Effector memory CD8-positive, alpha-beta T cell (primary cell): ENCODE measurements around the gene DCAF7.

Source experiments
- ATAC-seq: fragments of 150-1000 bp; cut with Tn5 transposase; replicated peaks from 2 replicates; pipeline ENCODE4 v1.10.0; 2021; ENCODE audit warnings: mild to moderate bottlenecking, moderate library complexity
- DNase-seq, 3 experiments: peaks; one replicate each; pipeline ENCODE4 v3.0.0; 2021
- H3K27ac Mint-ChIP-seq, 2 donors: one replicate each; pipeline ENCODE4 v1.8.0; 2022; ENCODE audit warnings: mild to moderate bottlenecking in 2 of 2, mixed read lengths in 2 of 2, moderate library complexity in 2 of 2
- H3K27me3 Mint-ChIP-seq, 2 donors: one replicate each; pipeline ENCODE4 v1.8.0; 2022; ENCODE audit warnings: mixed read lengths in 2 of 2
- H3K36me3 Mint-ChIP-seq: one replicate; pipeline ENCODE4 v1.8.0; 2022; ENCODE audit warnings: mild to moderate bottlenecking, moderate library complexity, mixed read lengths; ENCODE audit not compliant: insufficient read depth
- H3K4me1 Mint-ChIP-seq, 2 donors: one replicate each; pipeline ENCODE4 v1.8.0; 2022; ENCODE audit warnings: low read depth in 2 of 2, mixed read lengths in 2 of 2
- H3K4me3 Mint-ChIP-seq, 2 donors: one replicate each; pipeline ENCODE4 v1.8.0; 2022; ENCODE audit warnings: mild to moderate bottlenecking in 2 of 2, mixed read lengths in 2 of 2, moderate library complexity in 2 of 2
- H3K9me3 Mint-ChIP-seq, 2 donors: one replicate each; pipeline ENCODE4 v1.8.0; 2022; ENCODE audit warnings: mixed read lengths in 2 of 2

Gene DCAF7

DNA sequence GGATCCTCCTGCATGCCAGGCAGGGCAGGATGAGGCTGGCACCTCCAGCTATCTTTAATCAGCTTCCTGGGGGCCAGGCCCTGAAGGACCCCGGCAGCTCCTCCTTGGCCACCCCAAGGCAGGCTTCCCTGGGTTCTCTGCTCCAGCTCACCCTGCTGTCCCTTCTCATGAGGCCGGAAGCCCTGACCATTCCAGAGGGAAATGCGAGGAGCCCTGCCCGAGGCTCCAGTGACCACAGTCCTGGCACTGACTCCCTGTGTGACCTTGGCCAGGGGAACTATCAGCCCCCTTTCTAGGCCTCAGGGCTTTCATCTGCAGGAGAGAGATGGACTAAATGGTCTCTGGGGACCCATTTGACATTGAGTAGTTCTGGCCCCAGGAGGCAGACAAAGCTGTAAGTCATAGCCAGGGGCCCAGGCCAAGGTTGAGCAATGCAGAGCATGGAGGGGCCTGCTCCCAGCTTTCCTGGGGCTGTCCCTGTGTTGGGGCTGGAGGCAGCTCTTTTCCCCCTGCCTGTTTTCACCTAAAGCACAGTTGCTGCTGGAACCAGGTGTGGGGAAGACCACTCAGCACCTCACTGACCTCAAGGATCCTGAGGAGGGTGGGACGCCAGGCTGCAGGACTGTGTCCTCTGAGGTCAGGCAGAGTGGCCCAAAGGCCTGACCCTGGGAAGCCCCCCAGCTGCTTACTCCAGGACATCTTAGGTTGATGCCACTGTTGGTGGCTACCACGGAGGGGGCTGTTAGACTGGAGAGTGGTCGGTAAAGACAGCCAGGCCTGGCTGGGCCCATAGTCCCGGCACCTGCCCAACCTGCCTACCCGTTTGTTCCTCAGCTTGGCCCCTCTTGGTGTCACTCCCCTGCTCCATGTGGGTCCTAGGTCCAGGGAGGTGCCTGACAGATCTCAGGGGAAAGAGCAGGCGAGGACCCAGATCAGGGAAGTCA is 19.0 kb upstream of the DCAF7 start:
- H3K4me3 Mint-ChIP-seq = no peak overlapping the region
- H3K27ac Mint-ChIP-seq = no peak overlapping the region
- DNase-seq = no peak
- no peaks in the 10 kb centered on the region for H3K9me3 Mint-ChIP-seq
- H3K4me1 Mint-ChIP-seq = peaks cover 2% of the 10 kb centered on the region in 2 donors
- no peak for ATAC-seq
- H3K36me3 Mint-ChIP-seq = peaks cover 2% of the 10 kb centered on the region
- peaks cover 10 to 29% of the 10 kb centered on the region in 2 donors for H3K27me3 Mint-ChIP-seq

DNA sequence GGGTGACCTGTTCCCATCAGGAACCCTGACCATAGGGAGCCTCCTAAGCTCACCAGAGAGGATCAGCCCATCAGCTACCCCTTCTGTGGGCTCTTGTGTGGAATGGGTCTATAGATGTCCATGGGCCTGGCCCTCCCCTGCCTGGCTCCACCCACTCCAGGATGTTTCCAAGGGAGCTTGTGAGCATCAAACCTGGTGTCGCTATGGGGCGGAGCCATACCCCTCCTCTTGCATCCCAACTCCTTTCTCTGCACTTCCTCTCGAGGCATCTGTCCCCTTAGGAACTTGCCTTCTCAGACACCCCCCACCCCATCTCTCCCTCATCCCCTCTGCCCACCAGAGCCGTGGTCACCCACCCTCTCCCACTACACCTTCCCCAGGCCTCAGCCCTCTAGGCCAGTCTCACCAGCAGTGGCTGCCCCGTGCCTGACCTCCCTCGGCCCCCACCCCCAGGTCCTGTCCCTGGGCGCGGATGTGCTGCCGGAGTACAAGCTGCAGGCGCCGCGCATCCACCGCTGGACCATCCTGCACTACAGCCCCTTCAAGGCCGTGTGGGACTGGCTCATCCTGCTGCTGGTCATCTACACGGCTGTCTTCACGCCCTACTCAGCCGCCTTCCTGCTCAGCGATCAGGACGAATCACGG is 16.7 kb upstream of the DCAF7 start:
- Mint-ChIP-seq H3K4me3 (no peak overlapping the region), H3K9me3 (no peaks in the 10 kb centered on the region), H3K36me3 (peaks cover 2% of the 10 kb centered on the region), H3K27ac (peak overlapping the region in 1 of 2 donors; percentile 66), H3K4me1 (peaks cover 2 to 5% of the 10 kb centered on the region in 2 donors), H3K27me3 (peaks cover 24 to 35% of the 10 kb centered on the region in 2 donors)
- DNase-seq (no peak), ATAC-seq (no peak)

- H3K27ac Mint-ChIP-seq = peak overlapping the region in 1 of 2 donors; percentile 66
- peaks cover 2% of the 10 kb centered on the region for H3K36me3 Mint-ChIP-seq
- H3K4me1 Mint-ChIP-seq = peaks cover 2 to 7% of the 10 kb centered on the region in 2 donors
- H3K9me3 Mint-ChIP-seq = no peaks in the 10 kb centered on the region
- ATAC-seq (no peak), DNase-seq (no peak)
- H3K4me3 Mint-ChIP-seq = no peak overlapping the region
- H3K27me3 Mint-ChIP-seq = peaks cover 30 to 41% of the 10 kb centered on the region in 2 donors
These were observed 16.2 kb upstream of the DCAF7 start for GRCh38 chr17:63534078-63534570.

GRCh38 chr17:63534816-63535455 is 15.3 kb upstream of the DCAF7 start:
- no peak for ATAC-seq
- Mint-ChIP-seq H3K36me3 (peaks cover 2% of the 10 kb centered on the region), H3K9me3 (no peaks in the 10 kb centered on the region), H3K27me3 (peaks cover 38 to 49% of the 10 kb centered on the region in 2 donors), H3K27ac (peak overlapping the region in 1 of 2 donors; percentile 59), H3K4me1 (peaks cover 2 to 7% of the 10 kb centered on the region in 2 donors), H3K4me3 (no peak overlapping the region)
- no peak for DNase-seq

- H3K27me3 Mint-ChIP-seq = peaks cover 44 to 56% of the 10 kb centered on the region in 2 donors
- DNase-seq (no peak), ATAC-seq (no peak)
These were observed 14.6 kb upstream of the DCAF7 start for GRCh38 chr17:63535640-63536039.

GRCh38 chr17:63537001-63537400 is 13.3 kb upstream of the DCAF7 start:
- Mint-ChIP-seq H3K4me1 (peaks cover 2 to 7% of the 10 kb centered on the region in 2 donors), H3K36me3 (peaks cover 2% of the 10 kb centered on the region), H3K27ac (no peak overlapping the region), H3K9me3 (no peaks in the 10 kb centered on the region), H3K4me3 (peak overlapping the region in 1 of 2 donors; percentile 14), H3K27me3 (peaks cover 48 to 63% of the 10 kb centered on the region in 2 donors)
- no peak for DNase-seq
- no peak for ATAC-seq

More at GRCh38 chr17:63535640-63536039, 14.6 kb upstream of the DCAF7 start:
- Mint-ChIP-seq H3K36me3 (peaks cover 2% of the 10 kb centered on the region), H3K4me1 (peaks cover 2 to 7% of the 10 kb centered on the region in 2 donors), H3K27ac (peak overlapping the region in 1 of 2 donors; percentile 59), H3K4me3 (no peak overlapping the region), H3K9me3 (no peaks in the 10 kb centered on the region)

DNA sequence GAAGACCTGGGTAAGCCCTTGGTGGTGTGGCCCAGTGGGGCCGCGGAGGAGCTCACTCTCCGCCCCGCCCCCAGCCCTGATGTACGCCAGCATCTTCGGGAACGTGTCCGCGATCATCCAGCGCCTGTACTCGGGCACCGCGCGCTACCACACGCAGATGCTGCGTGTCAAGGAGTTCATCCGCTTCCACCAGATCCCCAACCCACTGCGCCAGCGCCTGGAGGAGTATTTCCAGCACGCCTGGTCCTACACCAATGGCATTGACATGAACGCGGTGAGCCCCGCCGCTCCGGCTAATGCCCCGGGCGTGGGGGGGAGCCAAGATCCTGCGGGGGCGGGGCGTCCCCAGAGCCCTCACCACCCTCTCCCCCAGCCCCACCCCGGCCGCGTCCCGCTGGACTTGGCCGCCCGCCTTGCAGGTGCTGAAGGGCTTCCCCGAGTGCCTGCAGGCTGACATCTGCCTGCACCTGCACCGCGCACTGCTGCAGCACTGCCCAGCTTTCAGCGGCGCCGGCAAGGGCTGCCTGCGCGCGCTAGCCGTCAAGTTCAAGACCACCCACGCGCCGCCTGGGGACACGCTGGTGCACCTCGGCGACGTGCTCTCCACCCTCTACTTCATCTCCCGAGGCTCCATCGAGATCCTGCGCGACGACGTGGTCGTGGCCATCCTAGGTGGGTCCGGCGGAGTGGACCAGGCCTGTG is 12.1 kb upstream of the DCAF7 start:
- peaks cover 2 to 7% of the 10 kb centered on the region in 2 donors for H3K4me1 Mint-ChIP-seq
- H3K4me3 Mint-ChIP-seq = peak overlapping the region in 1 of 2 donors; percentile 65
- peaks cover 48 to 63% of the 10 kb centered on the region in 2 donors for H3K27me3 Mint-ChIP-seq
- peaks cover 2% of the 10 kb centered on the region for H3K36me3 Mint-ChIP-seq
- ATAC-seq (peak; percentile 29), DNase-seq (no peak)
- H3K9me3 Mint-ChIP-seq = no peaks in the 10 kb centered on the region
- H3K27ac Mint-ChIP-seq = no peak overlapping the region

DNA sequence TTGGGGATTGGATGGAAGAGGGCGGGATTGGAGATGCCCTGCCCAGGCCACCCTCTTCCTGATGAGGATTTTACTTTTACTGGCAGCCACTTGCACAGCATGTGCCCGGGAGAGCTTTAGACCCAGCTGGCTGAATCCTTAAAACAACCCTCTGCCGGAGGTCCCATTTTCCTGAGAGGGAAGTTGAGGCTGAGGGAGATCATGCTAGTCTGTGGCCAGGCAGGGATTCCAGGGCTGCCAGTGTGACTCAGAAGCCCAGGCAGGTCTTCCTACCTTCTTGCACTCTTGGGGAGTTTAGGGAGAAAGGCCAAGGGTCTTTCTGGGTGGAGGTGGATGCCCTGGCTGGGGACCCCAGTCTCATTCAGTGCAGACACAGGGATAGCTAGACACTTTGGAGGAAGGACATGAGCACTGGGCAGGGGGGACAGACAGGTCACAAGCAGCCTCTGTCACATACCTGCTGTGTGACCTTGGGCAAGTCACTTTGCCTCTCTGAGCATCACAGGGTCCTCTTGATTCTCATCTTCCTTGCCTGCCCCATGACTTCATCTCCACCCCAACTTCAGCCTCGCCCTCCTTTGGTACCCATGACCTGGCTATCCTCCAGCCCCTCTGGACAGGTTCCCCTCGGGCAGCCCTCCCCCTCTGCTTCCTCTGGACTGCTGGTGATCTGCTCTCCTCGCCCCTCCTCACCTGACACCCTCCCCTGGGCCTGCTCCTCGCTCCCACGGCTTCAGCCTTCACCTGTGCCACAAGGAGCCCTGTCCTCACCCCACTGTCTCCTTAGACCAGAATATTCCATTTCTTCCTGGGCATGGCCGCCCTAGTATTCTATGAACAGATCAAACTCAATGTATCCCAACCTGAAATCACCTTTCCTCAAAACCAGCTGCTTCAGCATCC is 11.3 kb upstream of the DCAF7 start:
- peak overlapping the region in 1 of 2 donors; percentile 65 for H3K4me3 Mint-ChIP-seq
- peaks cover 48 to 63% of the 10 kb centered on the region in 2 donors for H3K27me3 Mint-ChIP-seq
- peaks cover 2% of the 10 kb centered on the region for H3K36me3 Mint-ChIP-seq
- no peak overlapping the region for H3K27ac Mint-ChIP-seq
- ATAC-seq (no peak), DNase-seq (no peak)
- peaks cover 2 to 7% of the 10 kb centered on the region in 2 donors for H3K4me1 Mint-ChIP-seq
- H3K9me3 Mint-ChIP-seq = no peaks in the 10 kb centered on the region

- Mint-ChIP-seq H3K4me3 (no peak overlapping the region), H3K9me3 (no peaks in the 10 kb centered on the region), H3K27me3 (peaks cover 42 to 54% of the 10 kb centered on the region in 2 donors), H3K27ac (no peak overlapping the region), H3K36me3 (peaks cover 2% of the 10 kb centered on the region), H3K4me1 (peaks cover 0 to 5% of the 10 kb centered on the region in 2 donors)
- no peak for ATAC-seq
- no peak for DNase-seq
These were observed 9.7 kb upstream of the DCAF7 start for GRCh38 chr17:63540590-63540989.

DNA sequence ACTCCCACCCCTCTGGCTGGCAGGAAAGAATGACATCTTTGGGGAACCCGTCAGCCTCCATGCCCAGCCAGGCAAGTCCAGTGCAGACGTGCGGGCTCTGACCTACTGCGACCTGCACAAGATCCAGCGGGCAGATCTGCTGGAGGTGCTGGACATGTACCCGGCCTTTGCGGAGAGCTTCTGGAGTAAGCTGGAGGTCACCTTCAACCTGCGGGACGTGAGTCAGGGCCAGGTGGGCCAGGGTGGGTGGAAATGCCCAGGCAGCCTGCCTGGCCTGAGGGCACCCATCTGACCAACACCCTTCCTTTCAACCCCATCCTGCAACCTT is 8.1 kb upstream of the DCAF7 start:
- H3K36me3 Mint-ChIP-seq = no peaks in the 10 kb centered on the region
- peaks cover 34 to 42% of the 10 kb centered on the region in 2 donors for H3K27me3 Mint-ChIP-seq
- H3K27ac Mint-ChIP-seq = no peak overlapping the region
- H3K4me1 Mint-ChIP-seq = peaks cover 0 to 5% of the 10 kb centered on the region in 2 donors
- ATAC-seq (no peak), DNase-seq (no peak)
- no peaks in the 10 kb centered on the region for H3K9me3 Mint-ChIP-seq
- H3K4me3 Mint-ChIP-seq = no peak overlapping the region

DNA sequence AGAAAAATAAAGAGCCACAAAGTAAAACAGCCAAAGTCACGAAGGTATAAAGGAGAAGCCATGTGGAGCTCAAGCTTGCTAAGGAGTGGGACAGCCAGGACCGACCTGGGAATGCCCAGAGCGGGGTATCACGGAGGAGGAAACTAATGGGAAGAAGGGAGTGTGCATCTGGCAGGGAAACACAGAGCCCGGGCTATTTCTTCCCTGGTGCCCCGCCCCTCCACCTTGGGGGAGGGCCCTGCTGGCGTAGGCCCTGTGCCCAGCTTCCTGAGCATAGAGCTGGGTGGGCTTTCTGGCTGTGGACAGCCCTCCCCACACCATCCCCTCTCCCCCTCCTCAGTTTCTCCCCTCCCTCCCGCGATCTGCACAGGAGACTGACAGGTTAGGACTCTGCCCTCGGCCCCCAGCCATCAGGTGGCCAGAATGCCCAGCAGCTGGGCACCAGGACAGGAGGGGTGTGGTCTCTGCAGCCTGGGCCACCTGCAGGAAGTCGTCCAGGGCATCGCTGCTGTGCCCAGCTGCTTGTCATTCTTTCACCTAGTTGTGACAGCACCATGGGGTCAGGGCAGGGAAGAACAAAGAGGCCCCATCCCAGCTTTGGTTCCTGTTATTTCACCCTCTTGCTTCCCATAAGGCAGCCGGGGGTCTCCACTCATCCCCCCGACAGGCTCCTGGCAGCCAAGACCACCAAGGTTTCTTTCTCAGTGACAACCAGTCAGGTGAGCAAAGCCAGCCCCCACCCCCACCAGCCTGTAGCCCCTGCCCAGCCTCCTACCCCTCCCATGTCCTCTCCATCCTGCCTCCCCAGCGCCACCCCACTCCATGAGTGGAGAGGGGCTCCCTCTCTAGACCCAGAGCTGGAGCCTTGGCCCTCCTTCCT is 7.1 kb upstream of the DCAF7 start:
- DNase-seq (no peak), ATAC-seq (no peak)
- Mint-ChIP-seq H3K4me3 (no peak overlapping the region), H3K36me3 (peaks cover 4% of the 10 kb centered on the region), H3K27ac (no peak overlapping the region), H3K27me3 (peaks cover 27 to 32% of the 10 kb centered on the region in 2 donors), H3K9me3 (no peaks in the 10 kb centered on the region), H3K4me1 (peaks cover 0 to 5% of the 10 kb centered on the region in 2 donors)
